RWPE2 (cell line): ENCODE results near the gene RAD52.

ENCODE experiments used
- ATAC-seq: fragments of 200-7000 bp; cut with Tn5 transposase; 3 replicates; pipeline ENCODE4 v1.9.1; 2021; ENCODE audit warnings: low read depth
- DNase-seq: peaks from one replicate; pipeline ENCODE4 v3.0.0-alpha.2; 2020; ENCODE audit warnings: low spot score
- H3K27ac ChIP-seq: fragments of 450-650 bp; 2 replicates; pipeline ENCODE4 v1.5.1; 2017; ENCODE audit warnings: mild to moderate bottlenecking; ENCODE audit not compliant: poor library complexity, severe bottlenecking
- H3K27me3 ChIP-seq: fragments of 250-450 bp; sonication (Bioruptor Pico); 2 replicates; pipeline ENCODE4 v1.5.1; 2021; ENCODE audit warnings: mild to moderate bottlenecking, moderate library complexity; ENCODE audit not compliant: insufficient read depth, poor library complexity, severe bottlenecking
- H3K36me3 ChIP-seq: fragments of 250-450 bp; sonication (Bioruptor Pico); 2 replicates; pipeline ENCODE4 v1.5.1; 2020; ENCODE audit warnings: low read depth, mild to moderate bottlenecking, moderate library complexity
- H3K4me1 ChIP-seq: fragments of 250-450 bp; sonication (Bioruptor Pico); 2 replicates; pipeline ENCODE4 v1.5.1; 2021; ENCODE audit warnings: mild to moderate bottlenecking, moderate library complexity; ENCODE audit not compliant: insufficient read depth, poor library complexity, severe bottlenecking
- H3K4me3 ChIP-seq: fragments of 250-450 bp; sonication (Bioruptor Pico); 2 replicates; pipeline ENCODE4 v1.5.1; 2021; ENCODE audit warnings: mild to moderate bottlenecking, moderate library complexity; ENCODE audit not compliant: severe bottlenecking
- H3K9me3 ChIP-seq: fragments of 250-450 bp; sonication (Bioruptor Pico); 2 replicates; pipeline ENCODE4 v1.5.1; 2021; ENCODE audit warnings: mild to moderate bottlenecking, moderate library complexity; ENCODE audit not compliant: severe bottlenecking
- CTCF ChIP-seq: fragments of 450-650 bp; IDR thresholded peaks from one replicate; pipeline ENCODE4 v1.5.1; 2017; ENCODE audit warnings: mild to moderate bottlenecking, moderate library complexity; ENCODE audit not compliant: poor library complexity, severe bottlenecking

Gene RAD52

GRCh38 chr12:977156-977555, 27.7 kb upstream of the RAD52 start:
- Histone ChIP-seq H3K36me3 (no peaks in the 10 kb centered on the region), H3K4me1 (peaks cover 6% of the 10 kb centered on the region), H3K27ac (no peak overlapping the region), H3K27me3 (no peaks in the 10 kb centered on the region), H3K9me3 (no peaks in the 10 kb centered on the region), H3K4me3 (no peak overlapping the region)
- ATAC-seq: no peak
- TF ChIP-seq CTCF: no peak
- DNase-seq: no peak

- no peak for DNase-seq
- Histone ChIP-seq H3K4me1 (peaks cover 6% of the 10 kb centered on the region), H3K27me3 (no peaks in the 10 kb centered on the region), H3K27ac (no peak overlapping the region), H3K9me3 (no peaks in the 10 kb centered on the region), H3K36me3 (no peaks in the 10 kb centered on the region), H3K4me3 (no peak overlapping the region)
- ATAC-seq: no peak
- no peak for TF ChIP-seq CTCF
Observed at GRCh38 chr12:976644-977043, 27.1 kb upstream of the RAD52 start.

- Histone ChIP-seq H3K4me1 (peaks cover 3% of the 10 kb centered on the region), H3K27me3 (no peaks in the 10 kb centered on the region), H3K27ac (no peak overlapping the region), H3K36me3 (no peaks in the 10 kb centered on the region), H3K4me3 (no peak overlapping the region), H3K9me3 (no peaks in the 10 kb centered on the region)
- DNase-seq: no peak
- TF ChIP-seq CTCF: no peak
- ATAC-seq: no peak
Observed at GRCh38 chr12:974271-974862, 24.9 kb upstream of the RAD52 start.

- H3K36me3 ChIP-seq: no peaks in the 10 kb centered on the region
- H3K4me1 ChIP-seq: peaks cover 3% of the 10 kb centered on the region
- no peak overlapping the region for H3K4me3 ChIP-seq
- ATAC-seq: no peak
- no peak for DNase-seq
- H3K27ac ChIP-seq: no peak overlapping the region
- no peak for TF ChIP-seq CTCF
- H3K9me3 ChIP-seq: no peaks in the 10 kb centered on the region
- no peaks in the 10 kb centered on the region for H3K27me3 ChIP-seq
Observed at GRCh38 chr12:971991-972390, 22.5 kb upstream of the RAD52 start.

- H3K4me1 ChIP-seq: peaks cover 3% of the 10 kb centered on the region
- no peak overlapping the region for H3K27ac ChIP-seq
- DNase-seq (no peak), ATAC-seq (peak; percentile 82)
- no peak for TF ChIP-seq CTCF
- no peaks in the 10 kb centered on the region for H3K9me3 ChIP-seq
- no peak overlapping the region for H3K4me3 ChIP-seq
- H3K27me3 ChIP-seq: no peaks in the 10 kb centered on the region
- H3K36me3 ChIP-seq: no peaks in the 10 kb centered on the region
Observed at GRCh38 chr12:969821-970220, 20.3 kb upstream of the RAD52 start.
